Brain pericyte (primary cell): ENCODE measurements around the gene CCM2.

Experiments used
- DNase-seq: peaks from one replicate; pipeline ENCODE4 v3.0.0-alpha.2; 2012; ENCODE audit warnings: low read depth, low spot score

Gene CCM2

GRCh38 chr7:45123913-45124710 lies 124.1 kb downstream of the CCM2 start:
- no peak for DNase-seq

GRCh38 chr7:45125193-45125904 lies 125.3 kb downstream of the CCM2 start:
- DNase-seq, result no peak
